Esophagus squamous epithelium (tissue), 4 donors: ENCODE results near the gene SLC35E2B.

Experiments used
- POLR2A ChIP-seq, 4 donors: fragments of 450-650 bp; IDR thresholded peaks; one replicate each; pipeline ENCODE4 v1.6.1; 2017; ENCODE audit warnings: antibody characterized with exemption in 4 of 4, mild to moderate bottlenecking in 4 of 4, moderate library complexity in 3 of 4
- TF ChIP-seq, protein P1 (sequence below), 6 experiments: fragments of 450-650 bp in 4 of 6; fragments of 200-600 bp in 2 of 6; sonication (generic) in 2 of 6; IDR thresholded peaks; one replicate each; pipeline ENCODE4 v1.5.1; 2016 to 2019; ENCODE audit warnings: antibody characterized with exemption in 6 of 6, mild to moderate bottlenecking in 4 of 6, moderate library complexity in 4 of 6

DNA sequence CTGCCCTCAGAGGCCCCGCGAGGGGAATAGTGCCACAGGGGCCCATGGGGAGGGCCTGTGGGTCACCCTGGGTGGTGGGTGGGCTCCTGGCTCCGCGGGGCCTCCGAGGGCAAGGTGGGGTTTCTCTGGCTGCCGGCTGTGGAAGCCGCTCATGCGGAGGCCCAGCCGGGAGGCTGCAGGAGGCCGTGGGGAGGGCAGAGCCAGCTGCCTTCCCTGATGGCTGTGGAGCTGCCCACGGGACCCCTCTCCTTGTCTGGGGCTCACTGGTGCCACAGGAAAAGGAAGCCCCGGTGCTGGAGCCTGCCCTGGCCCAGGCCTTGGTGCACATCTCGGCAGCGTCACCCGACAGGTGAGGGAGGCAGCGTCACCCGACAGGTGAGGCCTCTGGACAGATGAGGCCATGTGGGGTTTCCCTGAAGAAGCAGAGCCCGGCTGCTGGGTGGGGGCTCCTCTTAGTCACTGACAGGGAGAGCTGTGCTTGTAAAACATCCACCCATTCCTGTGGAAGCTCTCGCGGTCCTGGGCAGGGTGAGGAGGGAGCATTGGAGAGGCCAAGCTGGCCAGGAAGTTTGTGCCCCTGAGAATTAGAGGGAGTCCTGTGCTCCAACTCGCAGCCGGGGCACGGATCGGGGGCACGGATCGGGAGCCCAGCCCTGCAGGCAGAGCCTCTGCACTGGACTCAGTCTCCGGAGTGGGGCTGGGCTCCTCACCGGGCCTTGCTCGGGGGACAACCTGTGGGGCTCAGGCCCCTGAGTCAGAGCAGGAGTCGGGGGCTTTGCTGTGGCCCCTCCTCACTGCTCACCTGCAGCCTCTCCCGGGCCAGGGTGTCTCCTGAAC lies 71.2 kb downstream of the SLC35E2B start:
- TF ChIP-seq, protein P1, sequence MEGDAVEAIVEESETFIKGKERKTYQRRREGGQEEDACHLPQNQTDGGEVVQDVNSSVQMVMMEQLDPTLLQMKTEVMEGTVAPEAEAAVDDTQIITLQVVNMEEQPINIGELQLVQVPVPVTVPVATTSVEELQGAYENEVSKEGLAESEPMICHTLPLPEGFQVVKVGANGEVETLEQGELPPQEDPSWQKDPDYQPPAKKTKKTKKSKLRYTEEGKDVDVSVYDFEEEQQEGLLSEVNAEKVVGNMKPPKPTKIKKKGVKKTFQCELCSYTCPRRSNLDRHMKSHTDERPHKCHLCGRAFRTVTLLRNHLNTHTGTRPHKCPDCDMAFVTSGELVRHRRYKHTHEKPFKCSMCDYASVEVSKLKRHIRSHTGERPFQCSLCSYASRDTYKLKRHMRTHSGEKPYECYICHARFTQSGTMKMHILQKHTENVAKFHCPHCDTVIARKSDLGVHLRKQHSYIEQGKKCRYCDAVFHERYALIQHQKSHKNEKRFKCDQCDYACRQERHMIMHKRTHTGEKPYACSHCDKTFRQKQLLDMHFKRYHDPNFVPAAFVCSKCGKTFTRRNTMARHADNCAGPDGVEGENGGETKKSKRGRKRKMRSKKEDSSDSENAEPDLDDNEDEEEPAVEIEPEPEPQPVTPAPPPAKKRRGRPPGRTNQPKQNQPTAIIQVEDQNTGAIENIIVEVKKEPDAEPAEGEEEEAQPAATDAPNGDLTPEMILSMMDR (IDR thresholded peaks at IDR 0.05): no peak
- TF ChIP-seq POLR2A (IDR thresholded peaks at IDR 0.05): no peak
